A549 treated with CpdA at 1 μM for 4 hours (cell line): ENCODE data around the gene CELF3. TPM values are rescaled to one million over a fixed set of nuclear protein-coding genes. Genes with fewer than 3 reads are reported as not detected.

Experiments
- total RNA-seq: library from RNA; stranded (reverse); fragments of 200-300 nt; extraction: Qiagen RNA extraction; gene quantifications from 5 replicates; pipeline ENCODE4 v1.2.3, GENCODE V29; 2022; ENCODE audit warnings: low read depth

Gene CELF3
- 0.08 TPM in 1 of 5 replicates, not detected in the others for total RNA-seq

GRCh38 chr1:151716771-151717631 lies at the start of gene CELF3:
CELF3 (minus strand) TSS chr1:151716803; CDS start chr1:151716020, 783 bp downstream.

GRCh38 chr1:151762941-151763921 lies 46.6 kb upstream of the CELF3 start, which contains the start of gene MRPL9:
MRPL9 (minus strand) TSS chr1:151763496; CDS start chr1:151763479, 17 bp downstream.

GRCh38 chr1:151720974-151721787 lies 4.6 kb upstream of the CELF3 start, which contains the start of gene RIIAD1:
RIIAD1 (plus strand) TSS chr1:151721522; CDS start chr1:151721537, 15 bp downstream.

Other genes with a start within 250 kb of the CELF3 start
- 1.1 to 1.9 TPM (median 1.4 TPM) in 5 replicates for gene CGN, start 205.4 kb downstream of the CELF3 start, total RNA-seq
- gene TUFT1, start 176.5 kb downstream of the CELF3 start, total RNA-seq, result 13.2 to 16.6 TPM (median 15.2 TPM) in 5 replicates
- gene SNX27, start 104.8 kb downstream of the CELF3 start, total RNA-seq, result 6.9 to 10.9 TPM (median 8.1 TPM) in 5 replicates
- 0.43 TPM in 1 of 5 replicates, not detected in the others for gene RIIAD1, start 4.7 kb upstream of the CELF3 start, total RNA-seq
- 70.2 to 91.4 TPM (median 83.9 TPM) in 5 replicates for gene MRPL9, start 46.7 kb upstream of the CELF3 start, total RNA-seq
- 5.9 to 6.9 TPM (median 6.6 TPM) in 5 replicates for gene TDRKH, start 73.7 kb upstream of the CELF3 start, total RNA-seq
- gene LINGO4, start 88.6 kb upstream of the CELF3 start, total RNA-seq, result not detected in 5 replicates
- gene RORC, start 115.0 kb upstream of the CELF3 start, total RNA-seq, result 0.03 to 0.06 TPM in 2 of 5 replicates, not detected in the others
- gene C2CD4D, start 123.0 kb upstream of the CELF3 start, total RNA-seq, result not detected in 5 replicates
- not detected in 5 replicates for gene THEM5, start 136.9 kb upstream of the CELF3 start, total RNA-seq
- gene THEM4, start 192.7 kb upstream of the CELF3 start, total RNA-seq, result 12.7 to 14.1 TPM (median 13.4 TPM) in 5 replicates